GM19455 (cell line): ENCODE results near the gene CLIC4.
"Not testable (repeated sequence)": the region's sequence is repeated elsewhere in the genome, so short reads cannot be mapped to it uniquely, and the experiment has no call there.

ENCODE experiments used
- ATAC-seq: cut with Tn5 transposase; IDR thresholded peaks from one replicate; pipeline ENCODE4 v1.9.1; 2021; ENCODE audit not compliant: unreplicated experiment

Gene CLIC4

DNA sequence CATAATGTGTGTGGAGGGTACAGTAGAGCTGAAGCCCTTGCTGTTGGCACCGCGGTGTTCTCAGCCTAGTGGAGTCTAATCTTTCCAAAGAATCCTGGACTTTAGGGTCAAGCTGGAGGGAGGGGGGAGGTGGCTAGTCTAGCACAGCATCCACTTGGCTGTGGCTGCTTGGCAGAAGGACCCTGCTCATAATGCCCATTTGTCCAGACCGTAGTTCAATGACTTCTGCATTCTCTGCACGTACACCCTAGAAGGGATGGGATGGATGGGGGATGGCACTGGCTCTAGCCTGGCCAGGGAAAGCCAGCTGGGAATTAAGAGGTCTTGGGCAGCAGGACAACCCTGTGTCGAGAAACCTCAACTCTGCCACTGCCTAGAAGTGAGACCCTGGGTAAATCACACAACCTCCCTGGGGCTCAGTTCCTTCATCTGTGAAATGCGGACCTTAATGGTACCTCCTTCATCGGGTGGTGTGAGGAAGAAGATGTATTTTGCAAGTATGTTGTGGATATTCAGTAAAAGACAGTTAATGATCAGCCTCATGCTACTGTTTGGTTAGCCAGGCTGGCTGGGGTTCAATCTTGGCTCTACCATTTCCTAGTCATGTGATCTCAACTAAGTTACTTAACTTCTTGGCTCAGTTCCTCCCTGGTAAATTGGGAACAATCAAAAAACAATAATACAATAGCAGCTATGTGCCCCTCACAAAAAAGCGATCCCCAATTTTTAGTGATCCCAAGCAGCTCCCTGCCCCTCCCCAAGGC, 27.2 kb upstream of the CLIC4 start:
- ATAC-seq: no peak

DNA sequence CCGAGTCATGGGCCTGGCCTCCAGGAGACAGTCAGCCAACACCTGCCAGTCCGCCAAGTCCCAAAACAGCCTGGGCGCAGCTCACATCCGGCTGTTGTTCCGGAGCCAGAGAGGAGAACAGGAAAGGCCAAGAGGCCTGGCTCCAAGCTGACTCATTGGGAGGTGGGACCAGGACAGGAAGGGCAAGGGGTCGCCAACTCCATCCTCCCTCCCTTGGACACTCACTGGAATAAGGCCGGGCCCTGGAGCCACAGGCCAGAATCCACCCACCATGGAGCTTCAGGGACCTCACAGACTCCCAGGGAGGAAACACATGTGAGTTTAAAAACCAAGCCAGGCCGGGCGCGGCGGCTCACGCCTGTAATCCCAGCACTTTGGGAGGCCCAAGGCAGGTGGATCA, 25.1 kb upstream of the CLIC4 start:
- no peak for ATAC-seq

DNA sequence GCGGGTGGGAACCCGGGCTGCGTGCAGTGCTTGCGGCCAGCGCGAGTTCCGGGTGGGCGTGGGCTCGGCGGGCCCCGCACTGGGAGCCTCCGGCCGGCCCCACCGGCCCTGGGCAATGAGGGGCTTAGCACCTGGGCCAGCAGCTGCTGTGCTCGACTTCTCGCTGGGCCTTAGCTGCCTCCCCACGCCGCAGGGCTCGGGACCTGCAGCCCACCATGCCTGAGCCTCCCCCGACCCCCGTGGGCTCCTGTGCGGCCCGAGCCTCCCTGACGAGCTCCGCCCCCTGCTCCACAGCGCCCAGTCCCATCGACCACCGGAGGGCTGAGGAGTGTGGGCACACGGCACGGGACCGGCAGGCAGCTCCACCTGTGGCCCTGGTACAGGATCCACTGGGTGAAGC, 23.7 kb upstream of the CLIC4 start:
- no peak for ATAC-seq

- not testable (repeated sequence) for ATAC-seq
Measured at GRCh38 chr1:24722073-24723035, 22.9 kb upstream of the CLIC4 start.

GRCh38 chr1:24724345-24725208, 20.7 kb upstream of the CLIC4 start:
- ATAC-seq: no peak

DNA sequence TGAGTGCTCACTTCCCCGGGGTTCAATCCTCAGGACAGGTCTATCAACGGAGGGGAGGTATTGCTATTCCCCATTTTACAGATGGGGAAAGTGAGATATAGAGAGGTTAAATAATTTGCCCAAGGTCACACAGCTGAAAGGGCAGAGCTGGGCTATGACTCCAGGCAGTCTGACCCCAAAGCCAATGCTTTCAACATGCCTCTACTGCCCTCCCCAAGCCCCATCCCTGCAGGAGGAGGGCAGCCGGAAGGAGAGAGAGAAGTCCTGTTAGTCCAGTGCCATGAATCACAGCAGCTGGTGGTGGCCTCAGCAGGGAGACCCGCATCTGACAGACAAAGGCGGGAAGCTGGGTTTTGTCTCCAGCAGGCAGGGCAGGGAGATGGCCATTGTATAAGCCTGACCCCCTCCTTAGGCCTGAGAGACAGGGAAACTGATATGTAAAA, 20.0 kb upstream of the CLIC4 start:
- ATAC-seq: no peak

DNA sequence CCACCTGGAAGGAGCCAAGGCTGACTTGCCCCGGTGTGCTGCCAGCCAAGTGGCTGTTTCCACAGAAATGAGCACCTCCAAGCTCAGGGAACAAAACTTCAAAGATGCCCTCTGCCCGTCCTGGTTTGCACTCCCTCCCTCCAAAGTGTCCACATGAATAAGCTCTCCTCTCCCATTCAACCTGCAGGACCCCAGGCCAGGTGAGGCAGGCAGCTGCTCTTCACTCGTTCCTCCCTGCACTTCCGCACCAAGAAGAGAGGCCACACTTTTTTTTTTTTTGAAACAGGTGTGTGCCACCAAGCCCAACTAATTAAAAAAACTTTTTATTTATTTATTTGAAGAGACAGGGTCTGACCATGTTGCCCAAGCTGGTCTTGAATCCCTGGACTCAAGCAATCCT, 18.5 kb upstream of the CLIC4 start:
- no peak for ATAC-seq

- ATAC-seq: no peak
Measured at GRCh38 chr1:24727501-24728216, 17.6 kb upstream of the CLIC4 start.

DNA sequence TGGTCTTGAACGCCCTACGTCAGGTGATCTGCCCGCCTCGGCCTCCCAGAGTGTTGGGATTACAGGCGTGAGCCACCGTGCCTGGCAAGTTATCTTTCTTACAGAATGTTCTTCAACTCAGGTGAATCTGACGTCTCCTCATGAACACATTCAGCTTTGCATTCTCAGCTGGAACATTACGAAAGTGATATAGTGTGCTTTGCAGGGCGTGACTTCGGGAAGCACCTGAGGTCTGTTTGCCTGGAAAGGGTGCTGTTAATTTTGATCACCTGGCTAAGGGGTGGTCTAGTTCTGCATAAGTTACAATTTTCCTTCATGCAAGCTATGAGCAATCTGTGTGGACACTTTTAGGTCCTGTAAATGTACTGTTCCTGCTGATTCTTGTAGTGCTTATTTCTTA, 16.3 kb upstream of the CLIC4 start:
- ATAC-seq: no peak

- no peak for ATAC-seq
Measured at GRCh38 chr1:24732186-24732885, 12.9 kb upstream of the CLIC4 start.

DNA sequence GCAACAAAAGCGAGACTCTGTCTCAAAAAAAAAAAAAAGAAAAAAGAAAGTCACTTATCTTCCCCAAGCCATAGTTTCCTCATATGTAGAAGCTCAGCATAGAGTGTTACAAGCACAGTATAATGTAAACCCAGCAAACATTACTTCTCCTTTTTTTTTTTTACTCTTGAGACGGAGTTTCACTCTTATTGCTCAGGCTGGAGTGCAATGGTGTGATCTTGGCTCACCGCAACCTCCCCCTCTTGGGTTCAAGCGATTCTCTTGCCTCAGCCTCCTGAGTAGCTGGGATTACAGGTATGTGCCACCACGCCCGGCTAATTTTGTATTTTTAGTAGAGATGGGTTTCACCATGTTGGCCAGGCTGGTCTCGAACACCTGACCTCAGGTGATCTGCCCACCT, 11.9 kb upstream of the CLIC4 start:
- ATAC-seq: not testable (repeated sequence)

DNA sequence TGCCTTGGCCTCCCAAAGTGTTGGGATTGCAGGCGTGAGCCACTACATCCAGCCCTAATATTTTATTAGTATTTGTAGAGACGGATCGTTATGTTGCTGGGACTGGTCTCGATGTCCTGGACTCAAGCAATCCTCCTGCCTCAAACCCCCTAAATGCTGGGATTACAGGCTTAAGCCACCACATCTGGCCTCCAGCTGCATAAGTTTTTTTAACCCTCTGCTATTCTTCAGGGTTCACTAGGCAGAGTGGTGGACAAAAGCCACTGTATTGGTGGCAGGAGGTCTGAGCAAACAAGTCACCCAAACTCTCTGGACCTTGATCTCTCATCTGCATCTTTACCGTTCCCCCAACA, 10.1 kb upstream of the CLIC4 start:
- no peak for ATAC-seq

GRCh38 chr1:24735509-24736375, 9.5 kb upstream of the CLIC4 start:
- no peak for ATAC-seq

GRCh38 chr1:24737368-24738117, 7.7 kb upstream of the CLIC4 start:
- no peak for ATAC-seq

DNA sequence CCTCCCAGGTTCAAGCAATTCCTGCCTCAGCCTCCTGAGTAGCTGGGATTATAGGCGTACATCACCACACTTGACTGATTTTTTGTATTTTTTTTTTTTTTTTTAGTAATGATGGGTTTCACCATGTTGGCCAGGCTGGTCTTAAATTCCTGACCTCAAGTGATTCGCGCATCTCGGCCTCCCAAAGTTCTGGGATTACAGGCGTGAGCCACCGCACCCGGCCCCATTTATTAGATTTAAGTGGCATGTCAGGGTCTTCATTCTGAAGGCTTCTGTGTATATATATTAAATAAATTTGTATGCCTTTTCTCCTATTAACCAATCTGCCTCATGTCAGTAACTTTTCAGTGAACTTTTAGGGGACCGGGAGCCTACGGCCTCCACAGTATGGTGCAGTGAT, 6.0 kb upstream of the CLIC4 start:
- ATAC-seq: no peak

DNA sequence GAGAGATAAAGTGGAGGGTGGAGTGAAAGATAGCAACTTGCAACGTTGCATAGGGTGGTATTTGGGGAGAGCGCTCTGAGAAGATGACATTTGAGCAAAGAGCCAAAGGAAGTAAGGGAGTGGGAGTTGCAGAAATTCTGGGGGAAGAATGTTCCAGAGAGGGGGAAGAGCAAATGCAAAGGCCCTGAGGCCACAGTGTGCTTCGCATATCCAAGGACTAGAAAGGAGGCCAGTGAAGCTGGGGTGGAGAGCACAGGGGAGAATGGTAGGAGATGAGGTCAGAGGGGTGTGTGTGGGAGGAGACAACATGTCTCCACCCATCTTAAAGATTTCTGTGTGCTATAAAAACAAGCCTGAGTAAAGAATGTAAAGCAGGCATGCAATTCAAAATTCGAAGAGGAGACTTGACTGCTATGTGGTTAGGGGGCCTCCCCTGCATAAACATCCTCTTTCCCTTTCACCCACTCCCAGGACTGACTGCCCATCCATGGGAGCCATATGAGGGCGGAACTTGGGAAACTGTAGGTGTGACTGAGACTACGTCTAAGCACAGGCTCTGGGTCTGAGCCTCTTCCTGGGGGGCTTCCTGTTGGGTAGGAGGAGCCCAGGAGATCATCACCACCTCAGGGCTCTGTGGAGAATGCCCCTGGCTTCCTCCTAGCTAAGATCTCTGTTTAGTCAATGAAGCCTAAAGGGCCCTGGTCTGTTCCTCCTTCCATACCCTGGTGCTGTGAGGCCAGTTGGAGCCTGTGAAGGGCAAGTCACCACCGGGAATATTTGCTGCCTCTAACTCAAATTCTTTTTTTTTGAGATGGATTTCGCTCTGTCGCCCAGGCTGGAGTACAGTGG, 2.9 kb upstream of the CLIC4 start:
- ATAC-seq: no peak
